GM23338 (cell line): ENCODE measurements around the gene MICALL2. TPM values are rescaled to one million over a fixed set of nuclear protein-coding genes. Genes with fewer than 3 reads are reported as not detected.

ENCODE experiments used
- EZH2 ChIP-seq: fragments of 200-600 bp; sonication (generic); IDR thresholded peaks from one replicate; pipeline ENCODE4 v1.8.0; 2017; ENCODE audit warnings: antibody characterized with exemption, mild to moderate bottlenecking, low read depth; ENCODE audit not compliant: unreplicated experiment
- NANOG ChIP-seq: IDR thresholded peaks from 2 replicates; pipeline ENCODE4 v1.6.1; 2016; ENCODE audit warnings: antibody characterized with exemption, borderline replicate concordance
- ZNF114 ChIP-seq: fragments of 250-450 bp; sonication (Bioruptor Pico); IDR thresholded peaks from 2 replicates; pipeline ENCODE4 v1.5.0; 2020; ENCODE audit warnings: mild to moderate bottlenecking, moderate library complexity
- ZNF331 ChIP-seq: fragments of 250-450 bp; sonication (Bioruptor Pico); IDR thresholded peaks from 2 replicates; pipeline ENCODE4 v1.5.0; 2020; ENCODE audit warnings: low read depth, mild to moderate bottlenecking, moderate library complexity
- polyA plus RNA-seq: library from polyadenylated mRNA; unstranded; fragments of >200 nt; fragmentation: Nextera tagmentation; extraction: Ambion mirVana; gene quantifications from 2 replicates; pipeline ENCODE4 v1.2.1, GENCODE V29; 2016
- total RNA-seq: library from RNA; depleted of rRNA; stranded (reverse); fragments of >200 nt; shearing (Covaris generic); gene quantifications from 2 replicates; pipeline ENCODE4 v1.2.3, GENCODE V29; 2014
- TF ChIP-seq, protein P1 (sequence below): fragments of 250-450 bp; sonication (Bioruptor Pico); IDR thresholded peaks from 2 replicates; pipeline ENCODE4 v1.5.0; 2020; ENCODE audit warnings: mild to moderate bottlenecking, moderate library complexity
- TF ChIP-seq, protein P2 (sequence below): IDR thresholded peaks from one replicate; pipeline ENCODE4 v1.6.1; 2018; ENCODE audit warnings: antibody characterized with exemption; ENCODE audit not compliant: unreplicated experiment

Gene MICALL2
- total and polyA plus RNA-seq, 2 experiments from 2014 or later, result 7.0 to 13.0 TPM

DNA sequence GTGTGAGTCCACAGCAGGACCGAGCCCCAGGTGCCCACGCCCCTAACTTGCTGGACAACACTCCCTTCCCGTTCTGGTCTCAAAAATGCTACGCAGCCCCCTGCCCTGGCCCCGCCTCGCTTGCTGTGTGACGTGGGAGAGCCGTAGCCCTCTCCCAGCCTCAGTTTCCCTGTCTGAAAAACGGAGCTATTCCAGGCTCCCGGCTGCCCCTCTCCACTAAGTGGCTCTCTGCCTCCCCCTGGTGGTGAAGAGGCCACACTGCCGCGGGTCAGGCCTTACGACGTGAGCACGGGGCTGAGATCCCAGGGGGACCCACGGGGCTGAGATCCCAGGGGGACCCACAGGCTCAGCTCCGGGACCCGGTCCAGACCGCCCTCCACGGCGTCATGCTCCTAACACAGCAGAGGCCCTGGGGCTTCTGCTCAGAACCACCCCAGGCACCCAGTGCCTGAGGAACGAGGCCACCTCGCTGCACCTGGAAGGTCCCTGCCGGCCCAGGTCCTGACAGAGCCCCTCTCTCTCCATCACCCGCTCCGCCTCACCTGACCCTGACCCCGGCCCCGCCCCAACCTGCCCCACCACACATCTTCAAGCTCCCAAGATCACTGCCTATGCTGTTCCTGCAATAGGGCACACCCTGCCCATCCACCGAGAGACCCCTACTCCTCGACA lies 26.7 kb downstream of the MICALL2 start (continued):
- TF ChIP-seq, protein P1, sequence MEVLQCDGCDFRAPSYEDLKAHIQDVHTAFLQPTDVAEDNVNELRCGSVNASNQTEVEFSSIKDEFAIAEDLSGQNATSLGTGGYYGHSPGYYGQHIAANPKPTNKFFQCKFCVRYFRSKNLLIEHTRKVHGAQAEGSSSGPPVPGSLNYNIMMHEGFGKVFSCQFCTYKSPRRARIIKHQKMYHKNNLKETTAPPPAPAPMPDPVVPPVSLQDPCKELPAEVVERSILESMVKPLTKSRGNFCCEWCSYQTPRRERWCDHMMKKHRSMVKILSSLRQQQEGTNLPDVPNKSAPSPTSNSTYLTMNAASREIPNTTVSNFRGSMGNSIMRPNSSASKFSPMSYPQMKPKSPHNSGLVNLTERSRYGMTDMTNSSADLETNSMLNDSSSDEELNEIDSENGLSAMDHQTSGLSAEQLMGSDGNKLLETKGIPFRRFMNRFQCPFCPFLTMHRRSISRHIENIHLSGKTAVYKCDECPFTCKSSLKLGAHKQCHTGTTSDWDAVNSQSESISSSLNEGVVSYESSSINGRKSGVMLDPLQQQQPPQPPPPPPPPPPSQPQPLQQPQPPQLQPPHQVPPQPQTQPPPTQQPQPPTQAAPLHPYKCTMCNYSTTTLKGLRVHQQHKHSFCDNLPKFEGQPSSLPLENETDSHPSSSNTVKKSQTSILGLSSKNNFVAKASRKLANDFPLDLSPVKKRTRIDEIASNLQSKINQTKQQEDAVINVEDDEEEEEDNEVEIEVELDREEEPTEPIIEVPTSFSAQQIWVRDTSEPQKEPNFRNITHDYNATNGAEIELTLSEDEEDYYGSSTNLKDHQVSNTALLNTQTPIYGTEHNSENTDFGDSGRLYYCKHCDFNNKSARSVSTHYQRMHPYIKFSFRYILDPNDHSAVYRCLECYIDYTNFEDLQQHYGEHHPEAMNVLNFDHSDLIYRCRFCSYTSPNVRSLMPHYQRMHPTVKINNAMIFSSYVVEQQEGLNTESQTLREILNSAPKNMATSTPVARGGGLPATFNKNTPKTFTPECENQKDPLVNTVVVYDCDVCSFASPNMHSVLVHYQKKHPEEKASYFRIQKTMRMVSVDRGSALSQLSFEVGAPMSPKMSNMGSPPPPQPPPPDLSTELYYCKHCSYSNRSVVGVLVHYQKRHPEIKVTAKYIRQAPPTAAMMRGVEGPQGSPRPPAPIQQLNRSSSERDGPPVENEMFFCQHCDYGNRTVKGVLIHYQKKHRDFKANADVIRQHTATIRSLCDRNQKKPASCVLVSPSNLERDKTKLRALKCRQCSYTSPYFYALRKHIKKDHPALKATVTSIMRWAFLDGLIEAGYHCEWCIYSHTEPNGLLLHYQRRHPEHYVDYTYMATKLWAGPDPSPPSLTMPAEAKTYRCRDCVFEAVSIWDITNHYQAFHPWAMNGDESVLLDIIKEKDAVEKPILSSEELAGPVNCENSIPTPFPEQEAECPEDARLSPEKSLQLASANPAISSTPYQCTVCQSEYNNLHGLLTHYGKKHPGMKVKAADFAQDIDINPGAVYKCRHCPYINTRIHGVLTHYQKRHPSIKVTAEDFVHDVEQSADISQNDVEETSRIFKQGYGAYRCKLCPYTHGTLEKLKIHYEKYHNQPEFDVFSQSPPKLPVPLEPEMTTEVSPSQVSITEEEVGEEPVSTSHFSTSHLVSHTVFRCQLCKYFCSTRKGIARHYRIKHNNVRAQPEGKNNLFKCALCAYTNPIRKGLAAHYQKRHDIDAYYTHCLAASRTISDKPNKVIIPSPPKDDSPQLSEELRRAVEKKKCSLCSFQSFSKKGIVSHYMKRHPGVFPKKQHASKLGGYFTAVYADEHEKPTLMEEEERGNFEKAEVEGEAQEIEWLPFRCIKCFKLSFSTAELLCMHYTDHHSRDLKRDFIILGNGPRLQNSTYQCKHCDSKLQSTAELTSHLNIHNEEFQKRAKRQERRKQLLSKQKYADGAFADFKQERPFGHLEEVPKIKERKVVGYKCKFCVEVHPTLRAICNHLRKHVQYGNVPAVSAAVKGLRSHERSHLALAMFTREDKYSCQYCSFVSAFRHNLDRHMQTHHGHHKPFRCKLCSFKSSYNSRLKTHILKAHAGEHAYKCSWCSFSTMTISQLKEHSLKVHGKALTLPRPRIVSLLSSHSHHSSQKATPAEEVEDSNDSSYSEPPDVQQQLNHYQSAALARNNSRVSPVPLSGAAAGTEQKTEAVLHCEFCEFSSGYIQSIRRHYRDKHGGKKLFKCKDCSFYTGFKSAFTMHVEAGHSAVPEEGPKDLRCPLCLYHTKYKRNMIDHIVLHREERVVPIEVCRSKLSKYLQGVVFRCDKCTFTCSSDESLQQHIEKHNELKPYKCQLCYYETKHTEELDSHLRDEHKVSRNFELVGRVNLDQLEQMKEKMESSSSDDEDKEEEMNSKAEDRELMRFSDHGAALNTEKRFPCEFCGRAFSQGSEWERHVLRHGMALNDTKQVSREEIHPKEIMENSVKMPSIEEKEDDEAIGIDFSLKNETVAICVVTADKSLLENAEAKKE (CRISPR knock-in tag), result no peak
- TF ChIP-seq NANOG (no peak), ZNF331 (CRISPR knock-in tag) (no peak), EZH2 (no peak), ZNF114 (CRISPR knock-in tag) (no peak)
- TF ChIP-seq, protein P2, sequence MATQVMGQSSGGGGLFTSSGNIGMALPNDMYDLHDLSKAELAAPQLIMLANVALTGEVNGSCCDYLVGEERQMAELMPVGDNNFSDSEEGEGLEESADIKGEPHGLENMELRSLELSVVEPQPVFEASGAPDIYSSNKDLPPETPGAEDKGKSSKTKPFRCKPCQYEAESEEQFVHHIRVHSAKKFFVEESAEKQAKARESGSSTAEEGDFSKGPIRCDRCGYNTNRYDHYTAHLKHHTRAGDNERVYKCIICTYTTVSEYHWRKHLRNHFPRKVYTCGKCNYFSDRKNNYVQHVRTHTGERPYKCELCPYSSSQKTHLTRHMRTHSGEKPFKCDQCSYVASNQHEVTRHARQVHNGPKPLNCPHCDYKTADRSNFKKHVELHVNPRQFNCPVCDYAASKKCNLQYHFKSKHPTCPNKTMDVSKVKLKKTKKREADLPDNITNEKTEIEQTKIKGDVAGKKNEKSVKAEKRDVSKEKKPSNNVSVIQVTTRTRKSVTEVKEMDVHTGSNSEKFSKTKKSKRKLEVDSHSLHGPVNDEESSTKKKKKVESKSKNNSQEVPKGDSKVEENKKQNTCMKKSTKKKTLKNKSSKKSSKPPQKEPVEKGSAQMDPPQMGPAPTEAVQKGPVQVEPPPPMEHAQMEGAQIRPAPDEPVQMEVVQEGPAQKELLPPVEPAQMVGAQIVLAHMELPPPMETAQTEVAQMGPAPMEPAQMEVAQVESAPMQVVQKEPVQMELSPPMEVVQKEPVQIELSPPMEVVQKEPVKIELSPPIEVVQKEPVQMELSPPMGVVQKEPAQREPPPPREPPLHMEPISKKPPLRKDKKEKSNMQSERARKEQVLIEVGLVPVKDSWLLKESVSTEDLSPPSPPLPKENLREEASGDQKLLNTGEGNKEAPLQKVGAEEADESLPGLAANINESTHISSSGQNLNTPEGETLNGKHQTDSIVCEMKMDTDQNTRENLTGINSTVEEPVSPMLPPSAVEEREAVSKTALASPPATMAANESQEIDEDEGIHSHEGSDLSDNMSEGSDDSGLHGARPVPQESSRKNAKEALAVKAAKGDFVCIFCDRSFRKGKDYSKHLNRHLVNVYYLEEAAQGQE, result no peak
